GM21737 (cell line): Measurements from ENCODE around the gene RBMS1.
"Not testable (repeated sequence)": the region's sequence is repeated elsewhere in the genome, so short reads cannot be mapped to it uniquely, and the experiment has no call there.

Experiments
- ATAC-seq: cut with Tn5 transposase; IDR thresholded peaks from one replicate; pipeline ENCODE4 v1.9.1; 2021; ENCODE audit warnings: mild to moderate bottlenecking, moderate library complexity; ENCODE audit not compliant: unreplicated experiment

Gene RBMS1

GRCh38 chr2:160367139-160367538 lies 126.5 kb downstream of the RBMS1 start:
- ATAC-seq: not testable (repeated sequence)

- no peak for ATAC-seq
Measured at GRCh38 chr2:160366474-160366873, 127.1 kb downstream of the RBMS1 start.

GRCh38 chr2:160365716-160366367 lies 127.8 kb downstream of the RBMS1 start:
- no peak for ATAC-seq

GRCh38 chr2:160364364-160364763 lies 129.2 kb downstream of the RBMS1 start:
- no peak for ATAC-seq

- ATAC-seq: no peak
Measured at GRCh38 chr2:160363961-160364360, 129.6 kb downstream of the RBMS1 start.

GRCh38 chr2:160363055-160363454 lies 130.6 kb downstream of the RBMS1 start:
- ATAC-seq: no peak

GRCh38 chr2:160362541-160362940 lies 131.1 kb downstream of the RBMS1 start:
- no peak for ATAC-seq

- ATAC-seq: no peak
Measured at GRCh38 chr2:160362018-160362417, 131.6 kb downstream of the RBMS1 start.

GRCh38 chr2:160360089-160360757 lies 133.4 kb downstream of the RBMS1 start:
- no peak for ATAC-seq

GRCh38 chr2:160358046-160358445 lies 135.6 kb downstream of the RBMS1 start:
- no peak for ATAC-seq

- no peak for ATAC-seq
Measured at GRCh38 chr2:160356485-160356884, 137.1 kb downstream of the RBMS1 start.

GRCh38 chr2:160355080-160355479 lies 138.5 kb downstream of the RBMS1 start:
- no peak for ATAC-seq

- ATAC-seq: no peak
Measured at GRCh38 chr2:160354677-160355076, 138.9 kb downstream of the RBMS1 start.

GRCh38 chr2:160353813-160354212 lies 139.8 kb downstream of the RBMS1 start:
- no peak for ATAC-seq

- ATAC-seq: no peak
Measured at GRCh38 chr2:160353166-160353565, 140.4 kb downstream of the RBMS1 start.

- no peak for ATAC-seq
Measured at GRCh38 chr2:160352500-160352899, 141.1 kb downstream of the RBMS1 start.

GRCh38 chr2:160351956-160352355 lies 141.7 kb downstream of the RBMS1 start:
- no peak for ATAC-seq

GRCh38 chr2:160349306-160349705 lies 144.3 kb downstream of the RBMS1 start:
- ATAC-seq: no peak

- ATAC-seq: no peak
Measured at GRCh38 chr2:160347269-160347863, 146.2 kb downstream of the RBMS1 start.

- no peak for ATAC-seq
Measured at GRCh38 chr2:160345071-160345764, 148.4 kb downstream of the RBMS1 start.

GRCh38 chr2:160343404-160343803 lies 150.2 kb downstream of the RBMS1 start:
- ATAC-seq: no peak

GRCh38 chr2:160339726-160340125 lies 153.9 kb downstream of the RBMS1 start:
- ATAC-seq: no peak
